ENCODE results near the gene BDH1. TPM values are rescaled to one million over a fixed set of nuclear protein-coding genes. Genes with fewer than 3 reads are reported as not detected.

Gene BDH1
- total RNA-seq, 1 donor from 2014 or later: 67.9 TPM

Other genes starting within 250 kb of the BDH1 start
- 18.0 TPM for gene RUBCN, start 180.9 kb upstream of the BDH1 start, total RNA-seq
- gene FYTTD1, start 193.9 kb upstream of the BDH1 start, total RNA-seq: 41.4 TPM
- gene LRCH3, start 235.3 kb upstream of the BDH1 start, total RNA-seq: 20.8 TPM

Measured in esophagus mucosa (tissue), 1 donor.